ENCODE measurements around the gene REX1BD.

- TF ChIP-seq CTCF (IDR thresholded peaks at IDR 0.05) = no peak
- no peak for TF ChIP-seq POLR2A (IDR thresholded peaks at IDR 0.05)
Observed at GRCh38 chr19:18576383-18576782, 12.2 kb upstream of the REX1BD start.

All from ovary (tissue), 3 donors.